ENCODE measurements around the gene RUBCNL. TPM values are rescaled to one million over a fixed set of nuclear protein-coding genes. Genes with fewer than 3 reads are reported as not detected.
A peak's percentile ranks its signal among the peaks of the same experiment; 100 is the strongest.
"Not testable (repeated sequence)": the region's sequence is repeated elsewhere in the genome, so short reads cannot be mapped to it uniquely, and the experiment has no call there.

The RUBCNL gene
- total RNA-seq, 4 donors from 2014 or later: 4.0 to 21.9 (median 6.8) TPM

DNA sequence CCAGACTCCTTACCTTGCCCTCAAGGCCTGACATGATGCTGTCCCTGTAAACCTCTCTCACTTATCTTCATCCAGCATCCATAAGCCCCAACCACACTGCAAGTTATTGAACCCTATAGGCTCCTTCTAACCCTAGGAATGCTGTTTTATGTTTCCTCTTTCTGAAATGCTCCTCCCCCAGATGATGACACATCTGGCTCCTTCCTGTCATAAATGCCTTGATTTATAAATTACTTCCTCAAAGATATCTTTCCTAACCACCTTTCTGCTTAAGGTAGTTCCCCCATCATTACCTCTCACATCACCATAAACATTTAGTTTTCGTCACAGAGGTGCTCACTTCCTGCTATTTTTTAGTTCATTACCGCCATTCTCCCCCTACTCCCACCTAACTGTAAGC lies 12.3 kb downstream of the RUBCNL start:
- no peak for ATAC-seq (ENCODE audit: low FRiP score)
- TF ChIP-seq, protein P1, sequence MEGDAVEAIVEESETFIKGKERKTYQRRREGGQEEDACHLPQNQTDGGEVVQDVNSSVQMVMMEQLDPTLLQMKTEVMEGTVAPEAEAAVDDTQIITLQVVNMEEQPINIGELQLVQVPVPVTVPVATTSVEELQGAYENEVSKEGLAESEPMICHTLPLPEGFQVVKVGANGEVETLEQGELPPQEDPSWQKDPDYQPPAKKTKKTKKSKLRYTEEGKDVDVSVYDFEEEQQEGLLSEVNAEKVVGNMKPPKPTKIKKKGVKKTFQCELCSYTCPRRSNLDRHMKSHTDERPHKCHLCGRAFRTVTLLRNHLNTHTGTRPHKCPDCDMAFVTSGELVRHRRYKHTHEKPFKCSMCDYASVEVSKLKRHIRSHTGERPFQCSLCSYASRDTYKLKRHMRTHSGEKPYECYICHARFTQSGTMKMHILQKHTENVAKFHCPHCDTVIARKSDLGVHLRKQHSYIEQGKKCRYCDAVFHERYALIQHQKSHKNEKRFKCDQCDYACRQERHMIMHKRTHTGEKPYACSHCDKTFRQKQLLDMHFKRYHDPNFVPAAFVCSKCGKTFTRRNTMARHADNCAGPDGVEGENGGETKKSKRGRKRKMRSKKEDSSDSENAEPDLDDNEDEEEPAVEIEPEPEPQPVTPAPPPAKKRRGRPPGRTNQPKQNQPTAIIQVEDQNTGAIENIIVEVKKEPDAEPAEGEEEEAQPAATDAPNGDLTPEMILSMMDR (IDR thresholded peaks at IDR 0.05): no peak
- no peak for DNase-seq (ENCODE audit: low spot score)

- TF ChIP-seq, protein P1 (IDR thresholded peaks at IDR 0.05): no peak
- DNase-seq (ENCODE audit: low spot score) (no peak), ATAC-seq (ENCODE audit: low FRiP score) (no peak)
These were observed 13.4 kb downstream of the RUBCNL start for GRCh38 chr13:46373623-46374022.

GRCh38 chr13:46372938-46373337 lies 14.1 kb downstream of the RUBCNL start:
- DNase-seq (ENCODE audit: low spot score); ATAC-seq (ENCODE audit: low FRiP score): not testable (repeated sequence)

GRCh38 chr13:46372071-46372470 lies 15.0 kb downstream of the RUBCNL start:
- ATAC-seq (ENCODE audit: low FRiP score): no peak
- TF ChIP-seq, protein P1 (IDR thresholded peaks at IDR 0.05): no peak
- DNase-seq (ENCODE audit: low spot score): no peak

DNA sequence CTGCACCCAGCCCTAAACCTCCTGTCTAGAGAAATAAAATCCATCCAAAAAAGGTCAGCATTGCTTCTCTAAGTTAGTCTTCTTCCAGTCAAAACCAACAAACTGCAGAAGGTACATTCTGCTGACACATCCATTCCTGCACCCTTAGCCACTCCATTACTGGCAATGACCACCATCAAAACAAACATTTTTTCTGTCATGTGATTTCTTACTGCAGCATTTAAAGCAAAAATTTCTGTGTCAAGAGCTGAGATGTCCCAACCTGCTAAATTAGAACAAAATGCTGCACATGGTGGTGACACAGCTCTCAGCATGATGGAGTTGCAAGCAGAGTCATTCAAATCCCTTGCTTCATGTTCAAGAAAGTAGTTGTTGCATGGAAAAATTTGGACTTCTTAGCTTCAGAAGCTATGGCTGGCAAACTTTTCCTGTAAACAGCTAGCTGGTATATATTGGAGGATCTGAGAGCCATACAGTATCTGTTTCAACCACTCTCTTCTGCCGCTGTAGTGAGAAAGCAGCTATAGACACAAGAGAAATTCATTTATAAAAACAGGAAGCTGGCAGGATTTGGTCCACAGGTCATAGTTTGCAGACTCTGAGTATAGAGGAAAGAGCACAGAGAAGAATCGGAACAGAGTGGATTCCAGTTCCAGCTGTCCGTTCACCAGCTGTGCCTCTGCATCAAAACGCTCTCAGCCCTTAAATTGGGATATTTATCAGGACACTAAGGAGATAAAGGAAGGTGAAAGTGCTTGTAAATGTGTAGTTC lies 17.4 kb downstream of the RUBCNL start:
- DNase-seq (ENCODE audit: low spot score): no peak
- TF ChIP-seq, protein P1 (IDR thresholded peaks at IDR 0.05): no peak
- peak; percentile 77 for ATAC-seq (ENCODE audit: low FRiP score)

DNA sequence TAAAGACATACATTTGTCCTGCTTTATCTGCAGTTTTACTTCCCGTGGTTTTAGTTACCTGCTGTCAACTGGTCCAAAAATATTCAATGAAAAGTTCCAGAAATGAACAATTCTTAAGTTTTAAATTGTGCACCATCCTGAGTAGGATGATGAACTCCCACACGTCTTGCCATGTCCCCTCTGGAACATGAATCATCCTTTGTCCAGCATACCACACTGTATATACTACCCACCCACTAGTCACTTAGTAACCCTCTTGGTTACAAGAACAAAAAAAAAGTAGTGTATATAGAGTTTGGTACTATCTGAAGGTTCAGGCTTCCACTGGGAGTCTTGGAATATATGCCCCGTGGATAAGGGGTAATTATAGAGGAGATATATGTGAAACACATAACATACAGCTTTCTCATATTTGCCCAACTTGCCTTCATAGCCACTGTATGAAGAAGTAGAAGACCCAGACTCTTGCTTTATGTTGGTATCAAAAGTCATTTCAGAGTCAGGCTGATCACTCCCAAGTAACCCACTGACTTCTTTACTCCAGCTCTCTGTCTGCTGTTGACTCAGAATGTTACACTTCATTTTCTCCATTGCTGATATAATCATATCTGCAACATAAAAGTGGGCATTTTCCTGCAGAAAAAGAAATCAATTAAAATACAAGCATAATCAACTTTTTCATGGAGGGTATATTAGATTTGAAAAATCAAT lies 19.3 kb downstream of the RUBCNL start:
- DNase-seq (ENCODE audit: low spot score): no peak
- ATAC-seq (ENCODE audit: low FRiP score): no peak
- TF ChIP-seq, protein P1 (IDR thresholded peaks at IDR 0.05): no peak

- DNase-seq (ENCODE audit: low spot score) (no peak), ATAC-seq (ENCODE audit: low FRiP score) (no peak)
- TF ChIP-seq, protein P1 (IDR thresholded peaks at IDR 0.05): no peak
These were observed 25.6 kb downstream of the RUBCNL start for GRCh38 chr13:46361276-46361934.

Data from omental fat pad (tissue), 4 donors.